ENCODE data around the gene CNOT2.

GRCh38 chr12:70372881-70373280 is 129.6 kb downstream of the CNOT2 start:
- no peak for TF ChIP-seq CTCF (conservative IDR thresholded peaks at IDR 0.05; ENCODE audit: low read length)
- no peak for TF ChIP-seq EZH2phosphoT487 (IDR thresholded peaks at IDR 0.05; ENCODE audit: borderline replicate concordance, low read depth, low read length)

All from OCI-LY7 (cell line).